Fibroblast of skin of left quadriceps (primary cell): ENCODE results near the gene SLC7A6.

ENCODE experiments used
- DNase-seq, 2 experiments: peaks; one replicate each; pipeline ENCODE4 v3.0.0-alpha.2; 2013; ENCODE audit warnings: low read depth in 2 of 2

The SLC7A6 gene

GRCh38 chr16:68257251-68257905 lies 6.9 kb upstream of the SLC7A6 start:
- DNase-seq: no peak

- DNase-seq: no peak
These were observed 6.2 kb upstream of the SLC7A6 start for GRCh38 chr16:68257906-68258800.

- no peak for DNase-seq
These were observed 5.1 kb upstream of the SLC7A6 start for GRCh38 chr16:68259007-68259825.

- no peak for DNase-seq
These were observed 683 bp upstream of the SLC7A6 start for GRCh38 chr16:68263559-68264127.

GRCh38 chr16:68265078-68265920 lies 973 bp downstream of the SLC7A6 start:
- no peak for DNase-seq

- no peak for DNase-seq
These were observed 3.5 kb downstream of the SLC7A6 start for GRCh38 chr16:68267612-68268405.

GRCh38 chr16:68269793-68270192 lies 5.5 kb downstream of the SLC7A6 start:
- DNase-seq: no peak

GRCh38 chr16:68270353-68270752 lies 6.0 kb downstream of the SLC7A6 start:
- DNase-seq: no peak

- no peak for DNase-seq
These were observed 8.3 kb downstream of the SLC7A6 start for GRCh38 chr16:68272507-68273209.

- DNase-seq: no peak
These were observed 9.1 kb downstream of the SLC7A6 start for GRCh38 chr16:68273459-68273858.

- DNase-seq: no peak
These were observed 9.6 kb downstream of the SLC7A6 start for GRCh38 chr16:68273896-68274295.

GRCh38 chr16:68274441-68274840 lies 10.1 kb downstream of the SLC7A6 start:
- no peak for DNase-seq

- no peak for DNase-seq
These were observed 11.4 kb downstream of the SLC7A6 start for GRCh38 chr16:68275611-68276191.

- DNase-seq: no peak
These were observed 11.9 kb downstream of the SLC7A6 start for GRCh38 chr16:68276223-68276622.

- no peak for DNase-seq
These were observed 15.6 kb downstream of the SLC7A6 start for GRCh38 chr16:68279726-68280558.

- DNase-seq: no peak
These were observed 17.2 kb downstream of the SLC7A6 start for GRCh38 chr16:68281368-68282063.

GRCh38 chr16:68282064-68282452 lies 17.7 kb downstream of the SLC7A6 start:
- no peak for DNase-seq

GRCh38 chr16:68283346-68283745 lies 19.0 kb downstream of the SLC7A6 start:
- no peak for DNase-seq
